GM12873 (cell line): ENCODE measurements around the gene RGS1.

ENCODE experiments used
- TF ChIP-seq, protein P1 (sequence below): IDR thresholded peaks from 2 replicates; pipeline ENCODE4 v1.5.1; 2012; ENCODE audit warnings: low read depth, mild to moderate bottlenecking, moderate library complexity, low read length, control low read depth; ENCODE audit not compliant: insufficient read depth; ENCODE audit errors: missing control alignments

The RGS1 gene

DNA sequence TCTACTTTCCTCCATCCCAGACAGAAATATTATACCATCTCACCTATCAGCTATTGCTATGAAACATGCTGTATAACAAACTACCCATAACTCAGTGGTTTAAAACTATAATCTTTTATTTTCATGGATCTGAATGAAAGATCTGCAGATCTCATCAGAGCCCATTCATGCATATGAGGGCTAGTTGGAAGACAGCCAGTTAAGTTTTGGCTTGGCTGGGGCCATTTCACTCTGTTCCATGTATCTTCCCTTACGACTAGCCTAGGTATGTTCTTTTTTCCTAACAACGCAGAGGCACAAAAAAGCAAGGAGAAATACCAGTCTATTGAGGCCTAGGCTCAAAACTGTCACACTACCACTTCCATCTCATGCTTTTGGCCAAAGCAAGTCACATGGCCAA, 28.1 kb upstream of the RGS1 start:
- TF ChIP-seq, protein P1, sequence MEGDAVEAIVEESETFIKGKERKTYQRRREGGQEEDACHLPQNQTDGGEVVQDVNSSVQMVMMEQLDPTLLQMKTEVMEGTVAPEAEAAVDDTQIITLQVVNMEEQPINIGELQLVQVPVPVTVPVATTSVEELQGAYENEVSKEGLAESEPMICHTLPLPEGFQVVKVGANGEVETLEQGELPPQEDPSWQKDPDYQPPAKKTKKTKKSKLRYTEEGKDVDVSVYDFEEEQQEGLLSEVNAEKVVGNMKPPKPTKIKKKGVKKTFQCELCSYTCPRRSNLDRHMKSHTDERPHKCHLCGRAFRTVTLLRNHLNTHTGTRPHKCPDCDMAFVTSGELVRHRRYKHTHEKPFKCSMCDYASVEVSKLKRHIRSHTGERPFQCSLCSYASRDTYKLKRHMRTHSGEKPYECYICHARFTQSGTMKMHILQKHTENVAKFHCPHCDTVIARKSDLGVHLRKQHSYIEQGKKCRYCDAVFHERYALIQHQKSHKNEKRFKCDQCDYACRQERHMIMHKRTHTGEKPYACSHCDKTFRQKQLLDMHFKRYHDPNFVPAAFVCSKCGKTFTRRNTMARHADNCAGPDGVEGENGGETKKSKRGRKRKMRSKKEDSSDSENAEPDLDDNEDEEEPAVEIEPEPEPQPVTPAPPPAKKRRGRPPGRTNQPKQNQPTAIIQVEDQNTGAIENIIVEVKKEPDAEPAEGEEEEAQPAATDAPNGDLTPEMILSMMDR, result no peak

DNA sequence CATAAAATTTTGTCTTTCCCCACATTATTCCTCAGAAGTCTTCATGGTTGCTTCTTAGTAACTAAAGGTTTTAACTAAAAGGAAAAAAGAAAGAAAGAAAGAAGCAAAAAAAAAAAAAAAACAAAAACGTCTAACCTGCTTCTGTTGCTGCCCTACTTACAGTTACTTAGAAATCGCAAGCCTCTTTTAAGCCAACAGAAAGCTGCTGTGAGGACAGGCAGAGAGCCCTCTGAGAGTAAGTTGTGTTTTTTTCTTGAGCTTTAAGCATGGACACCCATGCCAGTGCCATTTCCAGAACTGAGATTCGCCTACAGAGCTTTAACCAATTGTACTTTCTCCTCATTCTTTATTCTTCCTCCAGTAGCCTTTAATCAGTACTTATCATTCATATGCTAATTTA, 25.6 kb upstream of the RGS1 start:
- TF ChIP-seq, protein P1, result no peak

DNA sequence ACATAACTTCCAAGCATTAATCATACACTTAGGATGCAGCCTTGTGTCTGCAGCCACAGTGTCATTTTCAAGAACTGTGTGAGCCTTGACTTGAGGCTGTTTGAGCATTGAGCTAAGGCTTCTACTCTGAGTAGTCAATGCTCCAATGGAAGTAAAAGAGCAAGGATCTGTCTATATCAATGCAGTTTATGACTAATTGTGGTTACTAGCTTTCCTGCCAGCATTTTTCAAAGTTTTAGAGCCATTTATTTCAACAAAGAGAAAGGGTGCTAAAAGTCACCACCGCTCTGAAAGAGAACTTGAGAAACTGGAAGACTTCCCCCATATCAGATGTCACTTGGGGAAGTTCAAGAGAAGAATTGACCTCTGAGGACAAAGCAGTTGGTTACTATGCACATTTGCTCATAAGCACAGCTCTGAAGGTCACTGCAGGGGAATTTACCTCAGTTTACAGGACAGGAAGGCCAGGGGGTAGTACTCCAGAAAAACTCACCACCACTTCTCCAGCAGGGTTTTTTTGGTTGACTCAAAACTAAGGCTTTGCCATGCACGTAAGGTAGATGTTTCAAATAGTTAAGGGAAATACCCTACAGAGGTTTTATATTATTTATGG, 24.5 kb upstream of the RGS1 start:
- TF ChIP-seq, protein P1, result no peak

DNA sequence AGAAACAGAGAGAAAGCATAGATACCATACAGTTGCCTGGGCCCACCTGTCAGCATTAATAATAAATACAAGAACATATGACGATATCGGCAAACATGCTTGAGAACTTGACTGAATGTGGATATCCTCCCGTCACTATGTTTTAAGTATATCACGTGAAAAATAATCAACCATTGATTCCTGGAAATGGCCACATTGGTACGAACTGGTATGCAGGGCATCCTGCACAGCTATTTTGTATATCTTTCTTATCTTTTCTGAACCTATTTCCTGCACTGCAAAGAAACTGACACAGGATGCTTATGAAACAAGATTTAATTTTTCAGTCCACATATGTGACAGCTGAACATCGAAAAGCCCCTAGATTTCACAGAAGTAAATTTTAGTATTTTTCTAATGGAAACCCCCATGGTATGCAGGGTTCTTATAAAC, 22.8 kb upstream of the RGS1 start:
- TF ChIP-seq, protein P1, result no peak

GRCh38 chr1:192553741-192554140, 21.8 kb upstream of the RGS1 start:
- TF ChIP-seq, protein P1, result no peak

DNA sequence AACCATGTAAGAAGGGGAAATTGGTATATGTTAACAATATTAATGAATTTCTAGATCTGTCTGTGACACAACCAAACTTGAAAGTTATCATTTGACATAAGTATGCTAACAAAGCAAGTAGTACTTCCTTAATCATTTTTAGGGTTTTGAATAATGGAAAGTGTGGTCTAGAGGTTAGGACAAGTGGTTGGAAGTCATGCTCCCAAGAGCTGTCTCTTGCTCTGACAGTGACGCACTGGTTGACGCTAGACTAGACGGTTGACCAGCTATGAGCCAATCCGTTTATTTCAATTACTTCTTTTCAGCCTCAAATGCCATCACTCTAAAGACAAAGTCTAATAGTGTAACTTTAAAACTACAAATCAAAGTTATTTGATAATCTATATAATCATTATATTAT, 20.7 kb upstream of the RGS1 start:
- TF ChIP-seq, protein P1, result no peak

- TF ChIP-seq, protein P1, result no peak
These were observed 20.2 kb upstream of the RGS1 start for GRCh38 chr1:192555399-192555798.
